Vagina (tissue), 2 donors: ENCODE data around the gene ZFP62. TPM values are rescaled to one million over a fixed set of nuclear protein-coding genes. Genes with fewer than 3 reads are reported as not detected.
"Not testable (repeated sequence)": the region's sequence is repeated elsewhere in the genome, so short reads cannot be mapped to it uniquely, and the experiment has no call there.

Experiments
- DNase-seq, 2 donors: peaks; one replicate each; pipeline ENCODE4 v3.0.0-alpha.2; 2017; ENCODE audit errors: extremely low spot score in 2 of 2
- H3K27ac ChIP-seq: fragments of 200-600 bp; sonication (generic); one replicate; pipeline ENCODE4 v1.5.1; 2019
- H3K27me3 ChIP-seq: fragments of 200-600 bp; sonication (generic); one replicate; pipeline ENCODE4 v1.5.1; 2019
- H3K36me3 ChIP-seq, 2 donors: fragments of 200-600 bp; sonication (generic); one replicate each; pipeline ENCODE4 v1.5.1; 2017 to 2019
- H3K4me1 ChIP-seq: fragments of 200-600 bp; sonication (generic); one replicate; pipeline ENCODE4 v1.5.1; 2019
- H3K4me3 ChIP-seq, 2 donors: fragments of 200-600 bp; sonication (generic); 1 replicate in 1 of 2; 2 replicates in 1 of 2; pipeline ENCODE4 v1.5.1; 2016 to 2019
- H3K9me3 ChIP-seq: fragments of 200-600 bp; sonication (generic); one replicate; pipeline ENCODE4 v1.5.1; 2019
- POLR2A ChIP-seq, 2 donors: fragments of 450-650 bp; IDR thresholded peaks; one replicate each; pipeline ENCODE4 v1.6.1; 2017; ENCODE audit warnings: antibody characterized with exemption in 2 of 2, mild to moderate bottlenecking in 2 of 2, moderate library complexity in 2 of 2
- POLR2AphosphoS5 ChIP-seq, 2 donors: sonication (generic); formaldehyde crosslinking; IDR thresholded peaks; one replicate each; pipeline ENCODE4 v1.9.0; 2017; ENCODE audit warnings: antibody characterized with exemption in 2 of 2, mild to moderate bottlenecking in 2 of 2, low read depth in 1 of 2; ENCODE audit not compliant: insufficient read depth in 1 of 2
- intact Hi-C: fragments of 100-400 bp; cut with DNase I; formaldehyde crosslinking; loops from one replicate; pipeline ENCODE4 v1.15.1; 2023
- total RNA-seq: library from RNA; depleted of rRNA; stranded (reverse); fragments of >200 nt; gene quantifications from one replicate; pipeline ENCODE4 v1.2.3, GENCODE V29; 2016
- TF ChIP-seq, protein P1 (sequence below), 3 experiments: fragments of 450-650 bp in 2 of 3; fragments of 200-600 bp in 1 of 3; sonication (generic) in 1 of 3; IDR thresholded peaks; one replicate each; pipeline ENCODE4 v1.5.1; 2017 to 2019; ENCODE audit warnings: antibody characterized with exemption in 3 of 3, mild to moderate bottlenecking in 2 of 3, moderate library complexity in 2 of 3

The ZFP62 gene
- total RNA-seq, 1 donor from 2014 or later: 22.3 TPM

DNA sequence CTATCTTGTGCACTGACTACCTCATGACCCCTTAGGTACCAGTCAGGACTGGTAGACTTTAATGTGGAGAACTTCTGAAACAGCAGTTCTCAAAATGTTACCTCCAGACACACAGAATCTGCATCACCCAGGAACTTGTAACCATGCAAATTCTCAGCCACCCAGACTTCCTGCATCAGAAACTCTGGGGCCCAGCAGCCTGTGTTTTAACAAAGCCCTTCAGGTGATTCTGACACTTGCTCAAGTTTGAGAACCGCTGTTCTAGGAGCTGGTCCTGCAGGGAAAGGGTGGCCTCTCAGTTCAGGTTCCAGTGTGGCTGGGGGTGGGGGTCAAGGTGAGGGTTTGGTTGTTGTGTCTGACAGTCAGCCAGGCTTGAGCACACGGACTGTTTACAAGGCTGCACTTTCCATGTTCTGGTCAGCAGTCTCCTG is 28.4 kb downstream of the ZFP62 start:
- Histone ChIP-seq H3K4me1 (peaks cover 42% of the 10 kb centered on the region), H3K4me3 (peak overlapping the region; percentile 86 to 96), H3K27me3 (no peaks in the 10 kb centered on the region), H3K36me3 (peaks cover 0 to 16% of the 10 kb centered on the region in 2 donors), H3K9me3 (no peaks in the 10 kb centered on the region), H3K27ac (no peak overlapping the region)
- intact Hi-C loops: loop anchor here (10.0 kb wide), 1 partner anchor 412 kb away; the partner anchor contains the start of gene RACK1
- DNase-seq: no peak
- TF ChIP-seq POLR2AphosphoS5 (IDR thresholded peaks at IDR 0.05; ENCODE audit: insufficient read depth in 1 of 2, low read depth in 1 of 2) (no peak), POLR2A (IDR thresholded peaks at IDR 0.05) (no peak)
- TF ChIP-seq, protein P1, sequence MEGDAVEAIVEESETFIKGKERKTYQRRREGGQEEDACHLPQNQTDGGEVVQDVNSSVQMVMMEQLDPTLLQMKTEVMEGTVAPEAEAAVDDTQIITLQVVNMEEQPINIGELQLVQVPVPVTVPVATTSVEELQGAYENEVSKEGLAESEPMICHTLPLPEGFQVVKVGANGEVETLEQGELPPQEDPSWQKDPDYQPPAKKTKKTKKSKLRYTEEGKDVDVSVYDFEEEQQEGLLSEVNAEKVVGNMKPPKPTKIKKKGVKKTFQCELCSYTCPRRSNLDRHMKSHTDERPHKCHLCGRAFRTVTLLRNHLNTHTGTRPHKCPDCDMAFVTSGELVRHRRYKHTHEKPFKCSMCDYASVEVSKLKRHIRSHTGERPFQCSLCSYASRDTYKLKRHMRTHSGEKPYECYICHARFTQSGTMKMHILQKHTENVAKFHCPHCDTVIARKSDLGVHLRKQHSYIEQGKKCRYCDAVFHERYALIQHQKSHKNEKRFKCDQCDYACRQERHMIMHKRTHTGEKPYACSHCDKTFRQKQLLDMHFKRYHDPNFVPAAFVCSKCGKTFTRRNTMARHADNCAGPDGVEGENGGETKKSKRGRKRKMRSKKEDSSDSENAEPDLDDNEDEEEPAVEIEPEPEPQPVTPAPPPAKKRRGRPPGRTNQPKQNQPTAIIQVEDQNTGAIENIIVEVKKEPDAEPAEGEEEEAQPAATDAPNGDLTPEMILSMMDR (IDR thresholded peaks at IDR 0.05): no peak

DNA sequence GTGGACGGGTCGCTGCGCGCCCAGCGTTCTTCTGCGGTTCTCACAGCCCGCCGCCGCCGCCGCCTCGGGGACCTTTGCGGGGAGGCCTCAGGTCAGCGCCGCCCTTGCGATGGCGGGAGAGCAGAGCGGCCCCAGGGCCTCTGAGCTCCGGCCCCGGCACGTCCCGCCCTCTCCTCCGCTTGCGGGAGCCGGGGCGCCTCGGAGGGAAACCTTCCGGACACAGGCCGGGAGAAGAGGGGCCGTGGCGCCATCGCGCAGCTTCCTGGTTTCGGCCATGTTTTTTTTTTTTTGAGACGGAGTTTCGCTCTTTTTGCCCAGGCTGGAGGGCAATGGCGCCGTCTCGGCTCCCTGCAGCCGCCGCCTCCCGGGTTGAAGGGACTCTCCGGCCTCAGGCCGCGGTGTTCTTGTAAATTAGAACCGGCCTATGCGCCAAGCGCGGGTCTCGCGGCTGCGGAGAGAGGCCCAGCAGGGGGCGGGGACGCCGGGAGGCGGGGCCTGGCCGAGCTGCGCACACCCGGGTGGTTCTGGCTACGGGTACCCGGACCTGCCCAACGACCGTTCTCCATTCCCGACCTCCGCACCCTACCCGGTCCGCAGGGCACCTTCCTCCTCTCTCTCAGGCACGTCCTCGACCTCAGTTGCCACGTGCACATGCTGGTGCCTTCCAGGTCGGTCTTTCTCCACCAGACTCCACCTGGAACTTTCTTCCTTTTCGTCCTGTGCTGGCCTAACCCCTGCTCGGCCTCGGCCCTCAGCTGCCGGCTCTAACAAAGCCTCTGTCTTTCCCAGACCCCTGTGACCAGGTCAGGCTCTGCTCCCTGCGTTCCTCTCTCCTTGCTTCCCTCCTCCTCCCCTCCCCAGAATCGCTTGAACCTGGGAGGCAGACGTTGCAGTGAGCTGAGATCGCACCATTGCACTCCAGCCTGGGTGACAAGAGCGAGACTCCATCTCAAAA is 29.7 kb downstream of the ZFP62 start:
- intact Hi-C loops: loop anchor here (10.0 kb wide), 1 partner anchor 413 kb away; the partner anchor contains the start of gene RACK1

DNA sequence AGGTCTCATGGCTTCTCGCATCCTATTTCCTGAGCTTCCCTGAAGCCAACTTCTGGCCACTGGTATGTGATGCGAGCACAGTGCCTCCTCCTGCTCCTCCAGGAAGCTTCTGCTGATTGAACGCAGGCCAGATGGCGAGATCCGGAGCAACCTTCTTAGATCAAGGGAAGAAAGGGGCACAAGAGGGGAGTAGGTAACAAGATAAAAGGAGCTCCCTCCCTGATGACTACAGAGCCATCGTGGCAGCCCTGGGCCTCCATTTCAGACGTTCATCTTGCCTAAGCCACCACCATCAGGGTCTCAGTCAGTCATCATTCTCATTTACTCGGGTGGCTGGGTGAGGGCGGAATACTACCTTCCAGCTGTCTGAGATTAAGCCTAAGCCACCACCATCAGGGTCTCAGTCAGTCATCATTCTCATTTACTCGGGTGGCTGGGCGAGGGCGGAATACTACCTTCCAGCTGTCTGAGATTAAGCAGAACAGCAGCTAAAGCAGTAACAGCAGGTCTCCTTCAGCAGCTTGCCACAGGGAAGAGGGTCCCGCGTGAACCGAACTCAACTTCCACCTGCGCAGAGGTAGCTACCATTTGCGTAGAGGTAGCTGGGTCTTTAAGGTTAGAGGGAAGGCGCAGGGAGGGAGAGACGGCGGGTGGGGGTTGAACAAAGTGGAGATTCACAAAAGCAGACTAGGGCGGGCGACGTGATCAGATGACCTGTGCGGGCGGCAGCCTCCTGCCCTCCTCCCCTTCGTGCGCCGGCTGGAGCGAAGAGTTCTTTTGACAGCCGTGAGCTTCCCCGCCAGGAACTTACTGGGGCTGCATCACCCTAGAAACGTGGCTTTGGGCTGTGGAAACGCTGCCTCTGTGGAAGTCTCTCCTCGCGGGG is 30.6 kb downstream of the ZFP62 start:
- H3K4me3 ChIP-seq: peak overlapping the region; percentile 86 to 96
- no peaks in the 10 kb centered on the region for H3K9me3 ChIP-seq
- peaks cover 60% of the 10 kb centered on the region for H3K4me1 ChIP-seq
- DNase-seq: no peak
- peak overlapping the region; percentile 98 for H3K27ac ChIP-seq
- peak in 1 of 2 donors; percentile 35 for TF ChIP-seq POLR2A (IDR thresholded peaks at IDR 0.05)
- TF ChIP-seq POLR2AphosphoS5 (IDR thresholded peaks at IDR 0.05; ENCODE audit: insufficient read depth in 1 of 2, low read depth in 1 of 2): no peak
- TF ChIP-seq, protein P1 (IDR thresholded peaks at IDR 0.05): no peak
- no peaks in the 10 kb centered on the region for H3K27me3 ChIP-seq
- peaks cover 0 to 16% of the 10 kb centered on the region in 2 donors for H3K36me3 ChIP-seq
- intact Hi-C loops: loop anchor here (10.0 kb wide), 1 partner anchor 414 kb away; the partner anchor contains the start of gene RACK1

More for the DNA sequence above, 29.7 kb downstream of the ZFP62 start:
- Histone ChIP-seq H3K36me3 (peaks cover 0 to 16% of the 10 kb centered on the region in 2 donors), H3K9me3 (no peaks in the 10 kb centered on the region), H3K4me3 (peak overlapping the region; percentile 86 to 96), H3K4me1 (peaks cover 51% of the 10 kb centered on the region), H3K27ac (peak overlapping the region; percentile 98), H3K27me3 (no peaks in the 10 kb centered on the region)
- DNase-seq: no peak
- TF ChIP-seq POLR2A (IDR thresholded peaks at IDR 0.05) (peak in 1 of 2 donors; percentile 85), POLR2AphosphoS5 (IDR thresholded peaks at IDR 0.05; ENCODE audit: insufficient read depth in 1 of 2, low read depth in 1 of 2) (peak; percentile 76 to 95)
- TF ChIP-seq, protein P1 (IDR thresholded peaks at IDR 0.05): no peak

GRCh38 chr5:180829726-180830125 is 31.4 kb downstream of the ZFP62 start:
- Histone ChIP-seq H3K9me3 (no peaks in the 10 kb centered on the region), H3K4me3 (peak overlapping the region; percentile 86 to 96), H3K36me3 (peaks cover 0 to 15% of the 10 kb centered on the region in 2 donors), H3K27me3 (no peaks in the 10 kb centered on the region), H3K27ac (peak overlapping the region; percentile 98), H3K4me1 (peaks cover 68% of the 10 kb centered on the region)
- intact Hi-C loops: loop anchor here (10.0 kb wide), 1 partner anchor 415 kb away; the partner anchor contains the start of gene RACK1
- no peak for DNase-seq
- no peak for TF ChIP-seq POLR2AphosphoS5 (IDR thresholded peaks at IDR 0.05; ENCODE audit: insufficient read depth in 1 of 2, low read depth in 1 of 2)
- no peak for TF ChIP-seq POLR2A (IDR thresholded peaks at IDR 0.05)
- TF ChIP-seq, protein P1 (IDR thresholded peaks at IDR 0.05): no peak

GRCh38 chr5:180828756-180829531 is 32.1 kb downstream of the ZFP62 start:
- H3K4me1 ChIP-seq: peaks cover 73% of the 10 kb centered on the region
- H3K4me3 ChIP-seq, DNase-seq, H3K9me3 ChIP-seq, H3K27me3 ChIP-seq, intact Hi-C loops: not testable (repeated sequence)
- peak overlapping the region; percentile 98 for H3K27ac ChIP-seq
- H3K36me3 ChIP-seq: peaks cover 0 to 10% of the 10 kb centered on the region in 2 donors

GRCh38 chr5:180827374-180827773 is 33.7 kb downstream of the ZFP62 start:
- intact Hi-C loops: not testable (repeated sequence)

More at GRCh38 chr5:180827374-180827773, 33.7 kb downstream of the ZFP62 start:
- peaks cover 66% of the 10 kb centered on the region for H3K4me1 ChIP-seq
- not testable (repeated sequence) for DNase-seq, H3K4me3 ChIP-seq, H3K9me3 ChIP-seq, H3K27ac ChIP-seq, H3K27me3 ChIP-seq
- peaks cover 0 to 10% of the 10 kb centered on the region in 2 donors for H3K36me3 ChIP-seq
